GM12878 (cell line): ENCODE measurements around the gene CCR7. TPM values are rescaled to one million over a fixed set of nuclear protein-coding genes. Genes with fewer than 3 reads are reported as not detected.

Experiments
- ATAC-seq: fragments of 200-7000 bp; cut with Tn5 transposase; 3 replicates; pipeline ENCODE4 v1.9.1; 2020; ENCODE audit warnings: mild to moderate bottlenecking, moderate library complexity
- Bru-seq: library from RNA; stranded (reverse); fragments of 400-500 nt; gene quantifications from one replicate; lab custom pipeline; 2021; lab: Mats Ljungman, UMichigan
- BruChase-seq, 2 experiments: library from RNA; stranded (reverse); fragments of 400-500 nt; gene quantifications; one replicate each; lab custom pipeline; 2021; lab: Mats Ljungman, UMichigan
- BruUV-seq: library from RNA; stranded (reverse); fragments of 400-500 nt; replicated peaks from 2 replicates; lab custom pipeline; 2021; lab: Mats Ljungman, UMichigan
- CTCF ChIA-PET: fragments of 300-600 bp; sonication (Branson Sonifier 250); formaldehyde crosslinking; extraction: SDS; loops from one replicate; lab custom pipeline; 2021; ENCODE audit warnings: inconsistent platforms; lab: Yijun Ruan, JAX
- POLR2A ChIA-PET: fragments of 350-600 bp; formaldehyde crosslinking; extraction: SDS; loops from one replicate; lab custom pipeline; 2021; ENCODE audit warnings: inconsistent platforms; lab: Charles Lee
- RAD21 ChIA-PET: fragments of 300-600 bp; sonication (Branson Sonifier 250); formaldehyde crosslinking; loops from one replicate; lab custom pipeline; 2023; ENCODE audit warnings: antibody characterized with exemption; ENCODE audit not compliant: unreplicated experiment; lab: Charles Lee
- SMC1A ChIA-PET: fragments of 300-600 bp; sonication (Branson Sonifier 250); formaldehyde crosslinking; loops from one replicate; lab custom pipeline; 2023; ENCODE audit not compliant: unreplicated experiment, uncharacterized antibody; lab: Charles Lee
- DNase-seq: peaks from one replicate; pipeline ENCODE4 v3.0.0-alpha.2; 2011; ENCODE audit warnings: low read depth, low spot score
- FAIRE-seq: peaks from 3 replicates; lab custom pipeline; 2011; peaks lifted over from hg19 to GRCh38; lab: Jason Lieb, UNC
- H2AFZ ChIP-seq: 2 replicates; pipeline ENCODE4 v1.6.0; 2011; ENCODE audit warnings: low read depth, low read length, control low read depth; ENCODE audit not compliant: control insufficient read depth
- H3K27ac ChIP-seq: 2 replicates; pipeline ENCODE4 v1.5.1; 2011; ENCODE audit warnings: control low read depth; ENCODE audit not compliant: control insufficient read depth, insufficient read depth
- H3K27me3 ChIP-seq, 2 experiments: replicated peaks in 1 of 2; 2 replicates each; pipeline versions ENCODE4 v1.6.0 to v1.6.1; 2011; ENCODE audit warnings: low read length in 1 of 2; ENCODE audit not compliant: control insufficient read depth in 2 of 2, insufficient read depth in 2 of 2
- H3K36me3 ChIP-seq, 2 experiments: 2 replicates each; pipeline ENCODE4 v1.5.1; 2011; ENCODE audit warnings: low read length in 1 of 2; ENCODE audit not compliant: control insufficient read depth in 2 of 2, insufficient read depth in 2 of 2
- H3K4me1 ChIP-seq: 2 replicates; pipeline ENCODE4 v1.6.1; 2011; ENCODE audit warnings: mild to moderate bottlenecking, low read length, moderate library complexity, mixed read lengths; ENCODE audit not compliant: control insufficient read depth, insufficient read depth
- H3K4me2 ChIP-seq: 2 replicates; pipeline ENCODE4 v1.6.0; 2011; ENCODE audit warnings: control low read depth; ENCODE audit not compliant: control insufficient read depth, insufficient read depth
- H3K4me3 ChIP-seq: fragments of 200-600 bp; sonication (generic); 2 replicates; pipeline ENCODE4 v1.5.1; 2016
- H3K79me2 ChIP-seq: 2 replicates; pipeline ENCODE4 v1.6.0; 2011; ENCODE audit warnings: low read length; ENCODE audit not compliant: control insufficient read depth, insufficient read depth
- H3K9ac ChIP-seq: 2 replicates; pipeline ENCODE4 v1.8.0; 2011; ENCODE audit warnings: low read length, control low read depth, mixed read lengths; ENCODE audit not compliant: control insufficient read depth, insufficient read depth
- H3K9me3 ChIP-seq: replicated peaks from 3 replicates; pipeline ENCODE4 v1.5.1; 2011; ENCODE audit warnings: mild to moderate bottlenecking, low read length; ENCODE audit not compliant: control insufficient read depth, insufficient read depth
- H4K20me1 ChIP-seq: 2 replicates; pipeline ENCODE4 v1.6.0; 2011; ENCODE audit not compliant: control insufficient read depth, insufficient read depth
- ATF7 ChIP-seq: fragments of 450-650 bp; IDR thresholded peaks from 2 replicates; pipeline ENCODE4 v1.6.1; 2016; ENCODE audit warnings: low read depth, mild to moderate bottlenecking
- BCL11A ChIP-seq: IDR thresholded peaks from 2 replicates; pipeline ENCODE4 v1.6.1; 2011; ENCODE audit warnings: low read depth, low read length
- BHLHE40 ChIP-seq, 2 experiments: fragments of 450-650 bp in 1 of 2; IDR thresholded peaks; 2 replicates each; pipeline ENCODE4 v1.6.1; 2011 to 2017; ENCODE audit warnings: low read depth in 2 of 2, borderline replicate concordance in 1 of 2, improper control_type of control experiment in 1 of 2, low read length in 1 of 2, mild to moderate bottlenecking in 1 of 2
- CREB1 ChIP-seq: IDR thresholded peaks from 2 replicates; pipeline ENCODE4 v1.6.1; 2012; ENCODE audit warnings: low read depth, mild to moderate bottlenecking, inconsistent platforms
- EED ChIP-seq: sonication (generic); IDR thresholded peaks from 2 replicates; pipeline ENCODE4 v1.6.1; 2016; ENCODE audit warnings: antibody characterized with exemption, low read depth
- EZH2 ChIP-seq: IDR thresholded peaks from 2 replicates; pipeline ENCODE4 v1.6.1; 2012; ENCODE audit warnings: low read depth, mild to moderate bottlenecking, control low read depth, inconsistent platforms, low read length, borderline replicate concordance; ENCODE audit not compliant: control insufficient read depth
- IRF3 ChIP-seq: fragments of 450-650 bp; IDR thresholded peaks from 2 replicates; pipeline ENCODE4 v1.6.1; 2014; ENCODE audit warnings: mild to moderate bottlenecking
- JUND ChIP-seq: IDR thresholded peaks from 2 replicates; pipeline ENCODE4 v1.6.1; 2012; ENCODE audit warnings: low read depth, mild to moderate bottlenecking, low read length, improper control_type of control experiment, moderate library complexity
- KLF5 ChIP-seq: fragments of 450-650 bp; IDR thresholded peaks from 2 replicates; pipeline ENCODE4 v1.6.1; 2014; ENCODE audit warnings: mild to moderate bottlenecking; ENCODE audit not compliant: partially characterized antibody
- MEF2B ChIP-seq: fragments of 450-650 bp; IDR thresholded peaks from 2 replicates; pipeline ENCODE4 v1.6.1; 2018; ENCODE audit warnings: mild to moderate bottlenecking, moderate library complexity; ENCODE audit not compliant: partially characterized antibody, poor library complexity, severe bottlenecking
- MXI1 ChIP-seq: fragments of 150-350 bp; IDR thresholded peaks from 2 replicates; pipeline ENCODE4 v1.6.1; 2011; ENCODE audit warnings: low read depth, mild to moderate bottlenecking, inconsistent platforms, low read length, improper control_type of control experiment
- NR2C2 ChIP-seq: IDR thresholded peaks from 2 replicates; pipeline ENCODE4 v1.6.1; 2011; ENCODE audit warnings: borderline replicate concordance, low read depth; ENCODE audit not compliant: control insufficient read depth, insufficient read length
- SPI1 ChIP-seq: IDR thresholded peaks from 2 replicates; pipeline ENCODE4 v1.6.1; 2011; ENCODE audit warnings: low read depth, mild to moderate bottlenecking, low read length, moderate library complexity, borderline replicate concordance; ENCODE audit not compliant: insufficient read depth
- TARDBP ChIP-seq: IDR thresholded peaks from 2 replicates; pipeline ENCODE4 v1.6.1; 2016; ENCODE audit warnings: borderline replicate concordance
- TCF12 ChIP-seq: IDR thresholded peaks from 2 replicates; pipeline ENCODE4 v1.6.1; 2011; ENCODE audit warnings: low read depth, mild to moderate bottlenecking, low read length
- ZNF274 ChIP-seq: IDR thresholded peaks from one replicate; pipeline ENCODE4 v1.8.0; 2011; ENCODE audit not compliant: insufficient read length, insufficient read depth
- WGBS: methylation state at CpG from one replicate; pipeline ENCODE4 v1.1.6; 2016; ENCODE audit warnings: low lambda C conversion rate; ENCODE audit not compliant: insufficient replicate concordance, insufficient coverage; ENCODE audit errors: missing lambda C conversion rate; 5-methylcytosine and 5-hydroxymethylcytosine counted together
- in situ Hi-C: fragments of 300-500 bp; cut with MboI; formaldehyde crosslinking; loops from 9 replicates; pipeline ENCODE4 v1.14.3; 2018; ENCODE audit warnings: mixed read lengths
- intact Hi-C: fragments of 100-400 bp; cut with micrococcal nuclease; formaldehyde crosslinking; loops from one replicate; pipeline ENCODE4 v1.14.2; 2022; ENCODE audit not compliant: unreplicated experiment
- long read RNA-seq, 2 experiments: library from polyadenylated mRNA; unstranded; transcript quantifications; one replicate each; pipeline ENCODE4 v2.0.0, GENCODE V29; 2019 to 2020
- polyA minus RNA-seq, 3 experiments: library from RNA; depleted of rRNA, polyadenylated mRNA; stranded (reverse); fragments of >200 nt; gene quantifications; 2 replicates each; pipeline ENCODE4 v1.2.3, GENCODE V29; 2011
- polyA plus RNA-seq, 11 experiments: library from polyadenylated mRNA; depleted of rRNA in 4 of 11; unstranded in 6 of 11; stranded (reverse) in 5 of 11; fragments of >200 nt; fragmentation: Nextera tagmentation in 4 of 11; fragmentation: Illumina TruSeq in 1 of 11; extraction: Ambion mirVana in 4 of 11; extraction: Trizol in 1 of 11; gene quantifications; 1 replicate in 1 of 11; 2 replicates in 10 of 11; pipeline versions ENCODE4 v1.2.1 to v1.2.3, GENCODE V29; 2011 to 2016; ENCODE audit warnings: inconsistent platforms in 2 of 11, missing spikeins in 2 of 11, low read depth in 1 of 11
- total RNA-seq, 4 experiments: library from RNA; depleted of rRNA in 3 of 4; stranded (reverse); fragments of >200 nt in 3 of 4; fragmentation: Illumina TruSeq in 1 of 4; extraction: Trizol in 1 of 4; gene quantifications; 2 replicates each; pipeline versions ENCODE4 v1.2.1 to v1.2.3, GENCODE V29; 2013 to 2021

CCR7 gene
- 1,072 and 1,160 TPM in 2 replicates for total RNA-seq (2013; cell fraction: nucleolus; rRNA removed)
- total RNA-seq (2014; rRNA removed), result 235 and 242 TPM in 2 replicates
- total RNA-seq (2014; rRNA removed; fragmentation: Illumina TruSeq; extraction: Trizol), result 131 and 136 TPM in 2 replicates
- 192 and 209 TPM in 2 replicates for total RNA-seq (2021)
- polyA plus RNA-seq (2011; ENCODE audit: low read depth), result 96.4 TPM
- polyA plus RNA-seq (2011; rRNA removed), result 696 and 1,171 TPM in 2 replicates
- 1,486 and 1,699 TPM in 2 replicates for polyA plus RNA-seq (2011; cell fraction: cytosol; rRNA removed)
- 1,140 and 1,750 TPM in 2 replicates for polyA plus RNA-seq (2011; cell fraction: nucleus; rRNA removed)
- 149 and 215 TPM in 2 replicates for polyA plus RNA-seq (2012)
- polyA plus RNA-seq (2014; fragmentation: Illumina TruSeq; extraction: Trizol), result 171 and 245 TPM in 2 replicates
- polyA plus RNA-seq (2014; fragmentation: Nextera tagmentation; extraction: Ambion mirVana), result 100 to 1,000 TPM; 235 to 294 TPM
- 258 and 274 TPM in 2 replicates for polyA plus RNA-seq (2014; rRNA removed)
- 100 to 1,000 TPM; 571 to 606 TPM for polyA plus RNA-seq (2016; fragmentation: Nextera tagmentation; extraction: Ambion mirVana)
- 2,298 and 2,348 TPM in 2 replicates for polyA minus RNA-seq (2011; rRNA and poly(A)+ RNA removed)
- polyA minus RNA-seq (2011; cell fraction: cytosol; rRNA and poly(A)+ RNA removed), result 332 and 352 TPM in 2 replicates
- polyA minus RNA-seq (2011; cell fraction: nucleus; rRNA and poly(A)+ RNA removed), result 378 and 542 TPM in 2 replicates
- Bru-seq, nascent RNA, result percentile 100 among the genes with signal in this experiment
- BruChase-seq, experiment 1, labeled RNA remaining after a 6-hour chase, result percentile 98 among the genes with signal in this experiment
- percentile 99 among the genes with signal in this experiment for BruChase-seq, experiment 2, labeled RNA remaining after a 2-hour chase
- long read RNA-seq, experiment 1, transcript CCR7-201 (3 exons, 2,173 nt), result major isoform, 1,115 of 1,207 reads
- long read RNA-seq, experiment 1, partial matches to known transcripts, result 65 of 1,207 reads
- long read RNA-seq, experiment 1, other reads (novel, unspliced or antisense), result 26 of 1,207 reads
- long read RNA-seq, experiment 2, transcript CCR7-201 (3 exons, 2,173 nt), result major isoform, 2,401 of 2,534 reads
- long read RNA-seq, experiment 2, transcript CCR7-202 (2 exons, 787 nt), result minor isoform, 8 of 2,534 reads
- long read RNA-seq, experiment 2, partial matches to known transcripts, result 23 of 2,534 reads
- long read RNA-seq, experiment 2, other reads (novel, unspliced or antisense), result 100 of 2,534 reads

- no peaks in the 10 kb centered on the region; a peak in 1 of 4 replicates for H3K36me3 ChIP-seq
- H3K9ac ChIP-seq, result peak within 1 kb of the TSS; percentile 90
- RAD21 ChIA-PET, result interaction anchor here (1.3 to 21.1 kb wide), 8 partner anchors 12 to 147 kb away, joined by 4 to 514 read pairs (median 70); partner anchors contain the start of gene TOP2A
- ATAC-seq (peak; percentile 44), FAIRE-seq (peak; percentile 78), DNase-seq (no peak)
- SMC1A ChIA-PET, result interaction anchor here (0.9 to 21.2 kb wide), 10 partner anchors 12 to 55 kb away, joined by 3 to 430 read pairs (median 56); no protein-coding TSS in a partner anchor
- WGBS, result 0% methylated on average over 12 of the region's 12 CpGs
- H2AFZ ChIP-seq, result no peak within 1 kb of the TSS
- H3K27me3 ChIP-seq, result no peaks in the 10 kb centered on the region; a peak in 1 of 4 replicates
- POLR2A ChIA-PET, result interaction anchor here (0.6 to 9.5 kb wide), 12 partner anchors 11 to 57 kb away, joined by 3 to 97 read pairs (median 18); no protein-coding TSS in a partner anchor
- H3K4me2 ChIP-seq, result peak within 1 kb of the TSS; percentile 83
- peaks cover 52% of the 10 kb centered on the region for H3K79me2 ChIP-seq
- peak within 1 kb of the TSS; percentile 93 for H3K4me3 ChIP-seq
- peaks cover 25% of the 10 kb centered on the region for H3K4me1 ChIP-seq
- intact Hi-C loops, result loop anchor here (1.0 to 10.0 kb wide), 3 partner anchors 12 to 160 kb away; no protein-coding TSS in a partner anchor
- CTCF ChIA-PET, result interaction anchor here (0.8 to 12.8 kb wide), 9 partner anchors 12 to 1098 kb away, joined by 3 to 318 read pairs (median 12); no protein-coding TSS in a partner anchor
- H3K27ac ChIP-seq, result peak within 1 kb of the TSS; percentile 98
- in situ Hi-C loops, result loop anchor here (5.0 kb wide), 1 partner anchor 37 kb away; no protein-coding TSS in a partner anchor
- H4K20me1 ChIP-seq, result no peaks in the 10 kb centered on the region
- H3K9me3 ChIP-seq, result peaks cover 18% of the 10 kb centered on the region
- no TSS peak for BruUV-seq
- TF ChIP-seq ZNF274, result no peak
- peak; percentile 79 for TF ChIP-seq SPI1
- peak; percentile 68; the same call in 1 of the 2 replicates for TF ChIP-seq EED
- peak; percentile 71 for TF ChIP-seq MEF2B
- peak; percentile 5; the same call in 1 of the 2 replicates for TF ChIP-seq CREB1
- no peak for TF ChIP-seq EZH2
- TF ChIP-seq ATF7, result peak; percentile 60
- 0 out of 2 replicates have a peak, but pooled peaks have one; percentile 49 for TF ChIP-seq JUND
- TF ChIP-seq NR2C2, result no peak
- TF ChIP-seq BCL11A, result 0 out of 2 replicates have a peak, but pooled peaks have one; percentile 4
- TF ChIP-seq IRF3, result peak; percentile 53; the same call in 1 of the 2 replicates
- TF ChIP-seq TCF12, result peak; percentile 15; the same call in 1 of the 2 replicates
- TF ChIP-seq MXI1, result peak; percentile 66
- TF ChIP-seq TARDBP, result no peak
- TF ChIP-seq KLF5, result no peak
- TF ChIP-seq BHLHE40 (IDR thresholded peaks at IDR 0.05; ENCODE audit: borderline replicate concordance in 1 of 2, low read depth in 2 of 2, low read length in 1 of 2), result peak; percentile 67 to 71; a peak in 2 of 4 replicates
These were observed at the start of gene CCR7 for GRCh38 chr17:40564883-40565768. CCR7 (minus strand) TSS chr17:40565472; CDS start chr17:40565409, 63 bp downstream.
